ENCODE data around the gene HOXB9. TPM values are rescaled to one million over a fixed set of nuclear protein-coding genes. Genes with fewer than 3 reads are reported as not detected.
A peak's percentile ranks its signal among the peaks of the same experiment; 100 is the strongest.

Gene HOXB9
- total RNA-seq, 3 donors from 2014 or later (not counting 1 experiment from before 2014, with no cell fraction given), result 0.12 to 1.0 (median 0.18) TPM

GRCh38 chr17:48644910-48645557 is 18.9 kb upstream of the HOXB9 start:
- H3K9me3 Mint-ChIP-seq, result no peaks in the 10 kb centered on the region
- DNase-seq (no peak), ATAC-seq (no peak)
- H3K4me1 ChIP-seq (ENCODE audit: control insufficient read depth, insufficient read depth, low read length), result peaks cover 22% of the 10 kb centered on the region
- no peak overlapping the region for H3K27ac ChIP-seq (ENCODE audit: low read length)
- peaks cover 16 to 36% of the 10 kb centered on the region in 2 donors for H3K4me1 Mint-ChIP-seq
- peaks cover 6% of the 10 kb centered on the region for H3K36me3 Mint-ChIP-seq
- H3K9me3 ChIP-seq (ENCODE audit: control insufficient read depth, insufficient read depth, low read length), result no peaks in the 10 kb centered on the region
- H3K27me3 ChIP-seq (ENCODE audit: control insufficient read depth, insufficient read depth, low read length), result peaks cover 47% of the 10 kb centered on the region
- 88% methylated on average over 6 of the region's 6 CpGs for WGBS (ENCODE audit: insufficient coverage)
- H3K27ac Mint-ChIP-seq, result no peak overlapping the region
- H3K4me3 ChIP-seq (ENCODE audit: low read length), result no peak overlapping the region
- H3K4me3 Mint-ChIP-seq, result peak overlapping the region; percentile 87
- intact Hi-C loops (cut with micrococcal nuclease), result no loop called here
- no peak for TF ChIP-seq CTCF (IDR thresholded peaks at IDR 0.05)
- H3K36me3 ChIP-seq (ENCODE audit: control insufficient read depth, insufficient read depth, low read length), result no peaks in the 10 kb centered on the region
- H3K27me3 Mint-ChIP-seq (ENCODE audit: low read depth in 2 of 2), result peaks cover 58 to 71% of the 10 kb centered on the region in 2 donors

GRCh38 chr17:48644159-48644558 is 18.0 kb upstream of the HOXB9 start:
- intact Hi-C loops (cut with micrococcal nuclease), result no loop called here
- no peak overlapping the region for H3K4me3 Mint-ChIP-seq

GRCh38 chr17:48643697-48644012 is 17.5 kb upstream of the HOXB9 start:
- H3K36me3 ChIP-seq (ENCODE audit: control insufficient read depth, insufficient read depth, low read length), result no peaks in the 10 kb centered on the region
- H3K4me1 Mint-ChIP-seq, result peaks cover 16 to 36% of the 10 kb centered on the region in 2 donors
- DNase-seq, result no peak
- peaks cover 22% of the 10 kb centered on the region for H3K4me1 ChIP-seq (ENCODE audit: control insufficient read depth, insufficient read depth, low read length)
- peaks cover 6% of the 10 kb centered on the region for H3K36me3 Mint-ChIP-seq
- ATAC-seq, result no peak
- TF ChIP-seq CTCF (IDR thresholded peaks at IDR 0.05), result no peak
- H3K9me3 Mint-ChIP-seq, result no peaks in the 10 kb centered on the region
- intact Hi-C loops (cut with micrococcal nuclease), result no loop called here
- no peak overlapping the region for H3K4me3 ChIP-seq (ENCODE audit: low read length)
- no peak overlapping the region for H3K27ac Mint-ChIP-seq
- no peaks in the 10 kb centered on the region for H3K9me3 ChIP-seq (ENCODE audit: control insufficient read depth, insufficient read depth, low read length)
- no peak overlapping the region for H3K27ac ChIP-seq (ENCODE audit: low read length)
- peaks cover 72 to 73% of the 10 kb centered on the region in 2 donors for H3K27me3 Mint-ChIP-seq (ENCODE audit: low read depth in 2 of 2)
- H3K27me3 ChIP-seq (ENCODE audit: control insufficient read depth, insufficient read depth, low read length), result peaks cover 48% of the 10 kb centered on the region
- no peak overlapping the region for H3K4me3 Mint-ChIP-seq

More at GRCh38 chr17:48644159-48644558, 18.0 kb upstream of the HOXB9 start:
- 83% methylated on average over 1 of the region's 1 CpG for WGBS (ENCODE audit: insufficient coverage)
- Histone ChIP-seq H3K4me3 (ENCODE audit: low read length) (no peak overlapping the region), H3K27me3 (ENCODE audit: control insufficient read depth, insufficient read depth, low read length) (peaks cover 48% of the 10 kb centered on the region), H3K27ac (ENCODE audit: low read length) (no peak overlapping the region), H3K4me1 (ENCODE audit: control insufficient read depth, insufficient read depth, low read length) (peaks cover 22% of the 10 kb centered on the region), H3K9me3 (ENCODE audit: control insufficient read depth, insufficient read depth, low read length) (no peaks in the 10 kb centered on the region), H3K36me3 (ENCODE audit: control insufficient read depth, insufficient read depth, low read length) (no peaks in the 10 kb centered on the region)
- Mint-ChIP-seq H3K27ac (no peak overlapping the region), H3K9me3 (no peaks in the 10 kb centered on the region), H3K4me1 (peaks cover 16 to 36% of the 10 kb centered on the region in 2 donors), H3K36me3 (peaks cover 6% of the 10 kb centered on the region), H3K27me3 (ENCODE audit: low read depth in 2 of 2) (peaks cover 67 to 70% of the 10 kb centered on the region in 2 donors)
- DNase-seq (no peak), ATAC-seq (no peak)
- no peak for TF ChIP-seq CTCF (IDR thresholded peaks at IDR 0.05)

Data from natural killer cell (primary cell).